Fibroblast of the aortic adventitia (primary cell): ENCODE data around the gene ARMCX2. TPM values are rescaled to one million over a fixed set of nuclear protein-coding genes. Genes with fewer than 3 reads are reported as not detected.
"Not testable (repeated sequence)": the region's sequence is repeated elsewhere in the genome, so short reads cannot be mapped to it uniquely, and the experiment has no call there.

ENCODE experiments used
- DNase-seq: peaks from one replicate; pipeline ENCODE4 v3.0.0-alpha.2; 2010; ENCODE audit warnings: low read depth
- H3K4me3 ChIP-seq: 2 replicates; pipeline ENCODE4 v1.5.1; 2011; ENCODE audit warnings: low read depth, mild to moderate bottlenecking, control low read depth, low read length, moderate library complexity
- small RNA-seq: library from RNA; depleted of rRNA; stranded (forward); fragments of <200 nt; gene quantifications from one replicate; pipeline ENCODE3, GENCODE V24; 2012
- total RNA-seq: library from RNA; depleted of rRNA; stranded (reverse); fragments of >200 nt; gene quantifications from 2 replicates; pipeline ENCODE4 v1.2.3, GENCODE V29; 2012; ENCODE audit warnings: low replicate concordance
- TF ChIP-seq, protein P1 (sequence below): IDR thresholded peaks from 2 replicates; pipeline ENCODE4 v1.5.1; 2011; ENCODE audit warnings: mild to moderate bottlenecking, low read length, control low read depth, inconsistent platforms; ENCODE audit not compliant: insufficient read depth

The ARMCX2 gene
- total RNA-seq, 1 donor, result 68.5 TPM

DNA sequence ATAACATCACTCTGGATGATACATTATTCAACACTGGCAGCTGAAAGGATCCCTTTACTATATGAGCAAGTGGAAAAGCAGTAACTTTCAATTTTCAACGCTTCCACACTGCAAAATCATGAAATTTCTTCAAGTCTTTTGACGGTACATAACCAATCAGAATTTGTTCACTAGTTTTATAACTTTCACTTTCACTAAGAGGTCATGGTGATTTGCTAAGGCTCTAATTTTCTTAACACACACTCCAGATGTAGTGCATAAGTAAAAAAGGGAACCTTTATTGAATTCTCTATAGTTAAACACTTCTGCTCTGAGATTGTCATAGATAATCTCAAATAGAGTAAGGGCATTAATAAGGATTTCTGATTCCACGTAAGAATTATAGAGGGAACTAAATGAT is 4.1 kb downstream of the ARMCX2 start:
- H3K4me3 ChIP-seq, result no peak overlapping the region
- TF ChIP-seq, protein P1, sequence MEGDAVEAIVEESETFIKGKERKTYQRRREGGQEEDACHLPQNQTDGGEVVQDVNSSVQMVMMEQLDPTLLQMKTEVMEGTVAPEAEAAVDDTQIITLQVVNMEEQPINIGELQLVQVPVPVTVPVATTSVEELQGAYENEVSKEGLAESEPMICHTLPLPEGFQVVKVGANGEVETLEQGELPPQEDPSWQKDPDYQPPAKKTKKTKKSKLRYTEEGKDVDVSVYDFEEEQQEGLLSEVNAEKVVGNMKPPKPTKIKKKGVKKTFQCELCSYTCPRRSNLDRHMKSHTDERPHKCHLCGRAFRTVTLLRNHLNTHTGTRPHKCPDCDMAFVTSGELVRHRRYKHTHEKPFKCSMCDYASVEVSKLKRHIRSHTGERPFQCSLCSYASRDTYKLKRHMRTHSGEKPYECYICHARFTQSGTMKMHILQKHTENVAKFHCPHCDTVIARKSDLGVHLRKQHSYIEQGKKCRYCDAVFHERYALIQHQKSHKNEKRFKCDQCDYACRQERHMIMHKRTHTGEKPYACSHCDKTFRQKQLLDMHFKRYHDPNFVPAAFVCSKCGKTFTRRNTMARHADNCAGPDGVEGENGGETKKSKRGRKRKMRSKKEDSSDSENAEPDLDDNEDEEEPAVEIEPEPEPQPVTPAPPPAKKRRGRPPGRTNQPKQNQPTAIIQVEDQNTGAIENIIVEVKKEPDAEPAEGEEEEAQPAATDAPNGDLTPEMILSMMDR, result no peak
- DNase-seq, result no peak

DNA sequence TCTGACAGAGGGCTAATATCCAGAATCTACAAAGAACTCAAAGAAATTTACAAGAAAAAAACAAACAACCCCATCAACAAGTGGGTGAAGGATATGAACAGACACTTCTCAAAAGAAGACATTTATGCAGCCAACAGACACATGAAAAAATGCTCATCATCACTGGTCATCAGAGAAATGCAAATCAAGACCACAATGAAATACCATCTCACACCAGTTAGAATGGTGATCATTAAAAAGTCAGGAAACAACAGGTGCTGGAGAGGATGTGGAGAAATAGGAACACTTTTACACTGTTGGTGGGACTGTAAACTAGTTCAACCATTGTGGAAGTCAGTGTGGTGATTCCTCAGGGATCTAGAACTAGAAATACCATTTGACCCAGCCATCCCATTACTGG is 11.9 kb downstream of the ARMCX2 start:
- DNase-seq, H3K4me3 ChIP-seq: not testable (repeated sequence)

DNA sequence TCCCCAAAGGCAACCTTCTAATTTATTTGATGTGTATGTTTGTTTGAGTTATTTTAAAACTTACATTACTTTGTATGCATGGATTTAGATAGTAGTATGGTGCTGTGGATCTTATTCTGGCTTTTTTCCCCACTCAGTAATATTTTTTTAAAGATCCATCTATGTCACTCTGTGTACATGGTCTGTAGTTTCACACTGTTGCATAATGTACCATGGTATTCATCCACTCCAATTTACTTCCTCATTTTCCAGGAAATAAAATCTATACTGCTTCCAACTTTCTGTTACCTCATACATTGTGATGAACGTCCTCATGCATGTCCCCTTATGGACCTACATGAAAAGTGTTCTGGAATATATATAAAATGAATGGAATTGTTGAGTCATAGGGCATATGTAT is 17.6 kb downstream of the ARMCX2 start:
- DNase-seq, result peak; percentile 20
- H3K4me3 ChIP-seq, result no peak overlapping the region
- TF ChIP-seq, protein P1, result no peak

DNA sequence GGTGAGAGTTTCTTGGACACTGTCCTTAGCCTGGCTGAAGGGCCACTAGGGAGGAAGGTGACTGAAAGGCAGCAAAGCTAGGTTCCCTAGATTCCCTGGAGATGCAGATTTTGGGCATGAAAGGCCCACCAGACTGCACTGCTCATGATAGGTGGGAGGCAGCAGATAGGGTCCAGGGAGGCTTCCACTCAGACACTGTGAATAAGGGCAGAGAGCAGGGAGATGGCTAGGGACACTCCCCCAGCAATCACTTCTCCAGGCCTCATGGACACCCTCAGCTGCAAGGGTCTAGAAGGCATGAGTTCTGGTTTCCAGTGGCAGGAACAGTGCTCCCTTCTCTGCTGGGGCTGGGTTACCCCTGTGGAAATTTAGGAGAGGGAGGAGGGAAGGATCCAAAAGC is 20.1 kb downstream of the ARMCX2 start:
- DNase-seq, result no peak
- H3K4me3 ChIP-seq, result no peak overlapping the region
- TF ChIP-seq, protein P1, result no peak

DNA sequence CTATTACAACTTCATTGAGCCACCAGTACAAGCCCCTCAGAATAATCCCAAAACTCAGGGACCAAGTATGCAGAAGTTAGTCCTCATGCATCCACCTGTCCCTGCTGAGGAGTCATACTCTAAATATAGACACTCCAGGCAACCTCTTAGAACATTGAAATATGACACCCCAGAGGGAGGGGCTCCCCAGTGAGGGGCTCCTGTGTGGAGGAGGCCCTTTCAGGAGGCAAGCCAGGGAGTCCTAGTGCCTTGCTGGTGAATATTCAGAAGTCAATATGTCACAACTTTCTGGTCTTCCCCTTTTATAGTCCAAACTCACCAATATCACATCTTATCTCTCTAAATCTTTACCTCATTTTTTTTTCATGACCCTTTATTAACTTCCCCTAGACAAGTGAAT is 40.3 kb downstream of the ARMCX2 start:
- no peak for DNase-seq
- no peak overlapping the region for H3K4me3 ChIP-seq
- TF ChIP-seq, protein P1, result no peak

DNA sequence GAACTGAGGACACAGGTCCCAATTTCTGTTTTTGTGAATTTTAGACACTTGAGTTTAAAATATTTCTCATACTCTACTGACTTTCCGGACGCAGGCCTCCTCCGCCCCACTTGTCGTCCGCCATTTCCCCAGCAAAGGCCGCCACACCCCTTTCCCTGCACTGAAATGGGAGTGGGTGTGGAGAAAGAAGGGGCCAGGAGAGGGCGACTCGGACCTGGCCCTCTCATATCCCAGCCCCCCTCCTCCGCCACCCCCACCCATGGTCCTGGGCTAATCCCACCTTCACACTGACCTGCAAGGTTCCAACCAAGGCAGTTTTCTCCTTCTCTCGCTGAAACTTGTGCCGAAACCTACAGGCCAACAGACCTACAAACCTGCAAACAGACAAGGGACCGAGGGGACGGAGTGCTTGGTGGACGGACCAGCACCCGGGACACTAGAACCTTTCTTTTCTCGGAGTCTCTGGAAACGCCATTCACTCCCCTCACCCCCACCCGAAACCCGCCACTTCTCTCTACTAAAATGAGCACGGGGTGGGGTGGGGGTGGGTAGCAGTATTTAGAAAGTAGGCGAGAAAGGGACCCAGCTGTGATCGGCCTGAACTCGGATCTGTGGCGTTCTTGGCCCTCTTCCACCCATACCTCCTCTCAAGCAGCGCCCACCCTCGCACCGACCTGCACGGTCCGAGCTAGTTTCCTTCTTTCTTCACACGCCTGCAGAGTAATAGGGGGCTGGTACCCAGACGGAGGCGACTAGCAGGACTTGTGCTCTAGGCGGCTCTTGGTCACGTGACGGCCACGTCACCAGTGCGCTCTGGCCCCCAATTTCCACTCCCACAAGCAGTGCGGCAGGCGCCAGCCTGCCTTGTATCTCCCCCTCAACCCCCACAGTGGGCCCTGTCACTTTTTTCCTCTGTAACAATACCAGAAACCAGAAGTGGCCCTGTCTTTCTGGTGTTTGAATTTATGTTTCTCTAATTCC is 42.1 kb downstream of the ARMCX2 start, which contains the start of gene ARMCX6:
Gene ARMCX6 (minus strand): TSS at position 790 of the 981 bp plus-strand sequence. CDS start 1,380 bp downstream, outside the sequence.
- TF ChIP-seq, protein P1, result peak; percentile 37
- H3K4me3 ChIP-seq, result peak within 1 kb of the TSS; percentile 71
- DNase-seq, result peak; percentile 74

DNA sequence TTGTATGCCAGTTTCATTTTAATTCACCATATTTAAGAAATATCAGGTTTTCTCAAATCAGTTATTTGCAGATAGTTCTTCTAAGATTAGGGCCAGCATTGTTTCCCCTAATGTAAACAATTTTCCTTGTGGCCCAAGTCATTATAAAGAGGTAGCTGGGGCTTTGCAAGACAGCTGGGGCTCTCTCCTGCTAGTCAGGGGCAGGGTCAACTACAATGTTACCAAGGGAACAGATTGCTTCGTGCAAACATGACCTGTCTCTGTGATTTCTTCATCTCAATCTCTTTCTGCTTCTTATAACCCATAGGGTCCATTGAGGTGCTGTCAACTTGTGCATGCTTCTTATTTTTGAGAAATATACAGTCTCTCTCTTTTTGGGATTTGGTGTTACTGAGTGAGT is 53.9 kb downstream of the ARMCX2 start:
- TF ChIP-seq, protein P1, result no peak
- no peak for DNase-seq
- H3K4me3 ChIP-seq, result no peak overlapping the region

Small RNA genes within 50 kb of the gene (small RNA-seq; reads per million reads assigned to genes)
- 0.64 reads per million, percentile 6 among the genes with 10 or more reads in this experiment for gene RNU6-30P
- not detected for gene RNU6-587P

Other genes with a start within 250 kb of the ARMCX2 start
- gene ARMCX4, start 174.4 kb downstream of the ARMCX2 start, total RNA-seq, result 4.0 and 25.4 TPM in 2 replicates
- gene ARMCX1, start 109.3 kb downstream of the ARMCX2 start, total RNA-seq, result 52.0 and 104 TPM in 2 replicates
- gene ARMCX6, start 41.9 kb downstream of the ARMCX2 start, total RNA-seq, result 19.1 and 45.6 TPM in 2 replicates
- gene ARMCX3, start 36.7 kb downstream of the ARMCX2 start, total RNA-seq, result 69.4 and 146 TPM in 2 replicates